Esophagus muscularis mucosa (tissue), 4 donors: ENCODE measurements around the gene TMED3. TPM values are rescaled to one million over a fixed set of nuclear protein-coding genes. Genes with fewer than 3 reads are reported as not detected.

Experiments
- DNase-seq: peaks from one replicate; pipeline ENCODE4 v3.0.0-alpha.2; 2017; ENCODE audit errors: extremely low spot score
- H3K27ac ChIP-seq, 4 donors: fragments of 200-600 bp; sonication (generic); replicated peaks in 1 of 4; 1 replicate in 3 of 4; 2 replicates in 1 of 4; pipeline ENCODE4 v1.5.1; 2016 to 2019; ENCODE audit warnings: mild to moderate bottlenecking in 1 of 4
- H3K27me3 ChIP-seq, 4 donors: fragments of 200-600 bp; sonication (generic); one replicate each; pipeline versions ENCODE4 v1.5.1 to v1.6.0; 2016 to 2019
- H3K36me3 ChIP-seq, 4 donors: fragments of 200-600 bp; sonication (generic); one replicate each; pipeline ENCODE4 v1.5.1; 2016 to 2019
- H3K4me1 ChIP-seq, 4 donors: fragments of 200-600 bp; sonication (generic); one replicate each; pipeline ENCODE4 v1.5.1; 2016 to 2019
- H3K4me3 ChIP-seq, 4 donors: fragments of 200-600 bp; sonication (generic); 1 replicate in 2 of 4; 2 replicates in 2 of 4; pipeline ENCODE4 v1.5.1; 2016 to 2019; ENCODE audit warnings: mild to moderate bottlenecking in 4 of 4, moderate library complexity in 1 of 4
- H3K9me3 ChIP-seq, 4 donors: fragments of 200-600 bp; sonication (generic); 1 replicate in 3 of 4; 2 replicates in 1 of 4; pipeline ENCODE4 v1.5.1; 2016 to 2019
- EP300 ChIP-seq: sonication (generic); formaldehyde crosslinking; IDR thresholded peaks from one replicate; pipeline ENCODE4 v1.6.1; 2017; ENCODE audit warnings: antibody characterized with exemption
- POLR2A ChIP-seq: fragments of 450-650 bp; IDR thresholded peaks from one replicate; pipeline ENCODE4 v1.6.1; 2017; ENCODE audit warnings: antibody characterized with exemption, moderate library complexity, mild to moderate bottlenecking, low read depth
- POLR2AphosphoS5 ChIP-seq, 2 donors: sonication (generic); formaldehyde crosslinking; IDR thresholded peaks; one replicate each; pipeline ENCODE4 v1.6.1; 2017; ENCODE audit warnings: antibody characterized with exemption in 2 of 2
- WGBS: methylation state at CpG from one replicate; pipeline ENCODE4 v1.1.5; 2018; 5-methylcytosine and 5-hydroxymethylcytosine counted together
- intact Hi-C: fragments of 100-400 bp; cut with DNase I; formaldehyde crosslinking; loops from one replicate; pipeline ENCODE4 v1.15.1; 2023
- total RNA-seq, 4 donors: library from RNA; depleted of rRNA; stranded (reverse); fragments of >200 nt; gene quantifications; one replicate each; pipeline versions ENCODE4 v1.1.0 to v1.2.1, GENCODE V29; 2016
- TF ChIP-seq, protein P1 (sequence below), 3 experiments: fragments of 200-600 bp in 2 of 3; fragments of 450-650 bp in 1 of 3; sonication (generic) in 2 of 3; IDR thresholded peaks; one replicate each; pipeline ENCODE4 v1.5.1; 2017 to 2019; ENCODE audit warnings: antibody characterized with exemption in 3 of 3, mild to moderate bottlenecking in 2 of 3, moderate library complexity in 1 of 3

TMED3 gene
- total RNA-seq, 4 donors from 2014 or later, result 17.9 to 26.5 (median 23.5) TPM

- TF ChIP-seq, protein P1, sequence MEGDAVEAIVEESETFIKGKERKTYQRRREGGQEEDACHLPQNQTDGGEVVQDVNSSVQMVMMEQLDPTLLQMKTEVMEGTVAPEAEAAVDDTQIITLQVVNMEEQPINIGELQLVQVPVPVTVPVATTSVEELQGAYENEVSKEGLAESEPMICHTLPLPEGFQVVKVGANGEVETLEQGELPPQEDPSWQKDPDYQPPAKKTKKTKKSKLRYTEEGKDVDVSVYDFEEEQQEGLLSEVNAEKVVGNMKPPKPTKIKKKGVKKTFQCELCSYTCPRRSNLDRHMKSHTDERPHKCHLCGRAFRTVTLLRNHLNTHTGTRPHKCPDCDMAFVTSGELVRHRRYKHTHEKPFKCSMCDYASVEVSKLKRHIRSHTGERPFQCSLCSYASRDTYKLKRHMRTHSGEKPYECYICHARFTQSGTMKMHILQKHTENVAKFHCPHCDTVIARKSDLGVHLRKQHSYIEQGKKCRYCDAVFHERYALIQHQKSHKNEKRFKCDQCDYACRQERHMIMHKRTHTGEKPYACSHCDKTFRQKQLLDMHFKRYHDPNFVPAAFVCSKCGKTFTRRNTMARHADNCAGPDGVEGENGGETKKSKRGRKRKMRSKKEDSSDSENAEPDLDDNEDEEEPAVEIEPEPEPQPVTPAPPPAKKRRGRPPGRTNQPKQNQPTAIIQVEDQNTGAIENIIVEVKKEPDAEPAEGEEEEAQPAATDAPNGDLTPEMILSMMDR (IDR thresholded peaks at IDR 0.05), result no peak
- TF ChIP-seq EP300 (no peak), POLR2AphosphoS5 (IDR thresholded peaks at IDR 0.05) (no peak), POLR2A (no peak)
- peaks cover 0 to 5% (median 0%) of the 10 kb centered on the region in 4 donors for H3K36me3 ChIP-seq
- DNase-seq, result no peak
- H3K4me1 ChIP-seq, result no peaks in the 10 kb centered on the region
- WGBS, result 91% methylated on average over 5 of the region's 5 CpGs
- H3K27me3 ChIP-seq, result no peaks in the 10 kb centered on the region
- no peak overlapping the region for H3K4me3 ChIP-seq
- no peak overlapping the region for H3K27ac ChIP-seq
- no peaks in the 10 kb centered on the region for H3K9me3 ChIP-seq
- intact Hi-C loops, result no loop called here
Measured at GRCh38 chr15:79332824-79333510, 22.1 kb downstream of the TMED3 start.

DNA sequence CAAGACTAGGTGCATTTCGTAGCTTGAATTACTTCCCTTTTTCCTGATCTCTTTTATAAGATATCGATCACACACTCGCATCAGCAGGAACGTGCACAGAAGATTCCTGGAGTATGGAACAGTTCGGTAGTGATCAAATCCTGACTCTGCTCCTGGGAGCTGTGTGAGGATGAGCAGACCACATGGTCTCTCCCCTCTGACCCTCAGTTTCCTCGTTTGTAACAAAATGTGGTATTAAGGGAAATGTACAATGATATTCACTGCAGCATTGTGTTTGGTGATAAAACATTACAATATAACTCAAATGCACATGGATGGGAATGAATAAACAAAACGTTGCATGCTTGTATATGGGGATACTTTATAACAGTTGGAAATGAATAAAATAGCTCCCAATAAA lies 26.7 kb downstream of the TMED3 start:
- Histone ChIP-seq H3K36me3 (no peaks in the 10 kb centered on the region), H3K4me1 (peaks cover 0 to 5% (median 0%) of the 10 kb centered on the region in 4 donors), H3K4me3 (no peak overlapping the region), H3K9me3 (no peaks in the 10 kb centered on the region), H3K27ac (no peak overlapping the region), H3K27me3 (no peaks in the 10 kb centered on the region)
- TF ChIP-seq, protein P1 (IDR thresholded peaks at IDR 0.05), result no peak
- TF ChIP-seq POLR2AphosphoS5 (IDR thresholded peaks at IDR 0.05) (no peak), POLR2A (no peak), EP300 (no peak)
- intact Hi-C loops, result no loop called here
- WGBS, result 75% methylated on average over 7 of the region's 7 CpGs
- DNase-seq, result no peak

DNA sequence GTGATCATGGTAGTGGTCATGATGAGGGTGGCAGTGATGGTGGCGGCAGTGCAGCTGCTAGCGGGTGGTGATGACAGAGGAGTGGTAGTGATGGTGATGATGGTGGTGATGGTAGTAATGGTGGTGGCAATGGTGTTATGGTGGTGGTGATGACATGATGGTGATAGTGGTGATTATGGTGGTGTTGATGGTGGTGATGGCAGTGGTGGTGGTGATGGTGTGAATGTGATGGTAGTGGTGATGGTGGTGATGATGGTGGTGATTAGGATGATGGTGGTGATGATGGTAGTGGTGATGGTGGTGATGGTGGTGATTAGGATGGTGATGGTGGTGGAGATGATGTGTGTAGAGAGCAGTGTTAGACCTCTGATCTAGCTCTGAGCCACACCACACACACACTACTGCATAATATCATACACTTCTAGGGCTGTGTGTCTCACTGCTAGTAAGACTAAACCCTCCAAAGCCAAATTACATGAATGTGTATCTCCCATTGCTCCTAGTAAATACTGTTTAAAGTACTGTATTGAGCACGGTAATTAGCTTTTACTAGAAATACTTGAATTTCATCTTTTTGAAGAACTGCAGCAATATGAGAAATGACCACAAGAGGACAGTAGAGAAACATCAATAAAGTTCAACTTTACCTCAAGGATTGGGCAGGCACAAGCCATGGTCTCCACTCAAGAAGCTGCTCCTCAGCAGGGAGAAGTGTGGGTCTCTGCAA lies 28.8 kb downstream of the TMED3 start:
- intact Hi-C loops, result no loop called here
- TF ChIP-seq, protein P1 (IDR thresholded peaks at IDR 0.05), result peak; percentile 50 to 65 (median 52)
- no peak for TF ChIP-seq POLR2AphosphoS5 (IDR thresholded peaks at IDR 0.05)
- H3K27me3 ChIP-seq, result no peaks in the 10 kb centered on the region
- WGBS, result 74% methylated on average over 3 of the region's 3 CpGs
- no peaks in the 10 kb centered on the region for H3K9me3 ChIP-seq
- no peak for DNase-seq
- H3K27ac ChIP-seq, result no peak overlapping the region
- H3K4me3 ChIP-seq, result no peak overlapping the region
- peaks cover 0 to 5% (median 0%) of the 10 kb centered on the region in 4 donors for H3K4me1 ChIP-seq
- no peaks in the 10 kb centered on the region for H3K36me3 ChIP-seq

DNA sequence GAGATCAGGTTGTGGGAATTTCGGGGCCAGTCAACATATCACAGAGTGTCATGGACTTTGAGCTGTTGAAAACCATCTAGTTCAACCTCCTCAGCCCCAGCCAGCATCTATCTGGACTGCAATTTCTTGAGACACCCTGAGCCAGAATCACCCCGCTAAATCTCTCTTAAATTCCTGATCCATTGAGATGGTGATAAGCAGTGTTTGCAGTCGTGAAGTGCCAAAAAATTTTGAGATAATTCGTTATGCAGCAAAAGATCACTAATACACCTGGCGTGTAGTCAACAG lies 29.3 kb downstream of the TMED3 start:
- 78% methylated on average over 5 of the region's 5 CpGs for WGBS
- Histone ChIP-seq H3K27me3 (no peaks in the 10 kb centered on the region), H3K4me1 (peaks cover 0 to 5% (median 0%) of the 10 kb centered on the region in 4 donors), H3K36me3 (no peaks in the 10 kb centered on the region), H3K9me3 (no peaks in the 10 kb centered on the region), H3K4me3 (no peak overlapping the region), H3K27ac (no peak overlapping the region)
- TF ChIP-seq, protein P1 (IDR thresholded peaks at IDR 0.05), result no peak
- no peak for TF ChIP-seq POLR2A
- TF ChIP-seq POLR2AphosphoS5 (IDR thresholded peaks at IDR 0.05), result no peak
- TF ChIP-seq EP300, result no peak
- DNase-seq, result no peak
- intact Hi-C loops, result no loop called here
